ENCODE results near the gene CCDC38. TPM values are rescaled to one million over a fixed set of nuclear protein-coding genes. Genes with fewer than 3 reads are reported as not detected.

CCDC38 gene
- total RNA-seq, 1 donor: under 0.01 TPM

GRCh38 chr12:95949477-95950206 lies 7.2 kb upstream of the CCDC38 start:
- Histone ChIP-seq H3K79me2 (ENCODE audit: insufficient read depth, low read length) (no peaks in the 10 kb centered on the region), H3K4me3 (ENCODE audit: insufficient read depth, low read length) (no peak overlapping the region), H3K27me3 (ENCODE audit: insufficient read depth, low read length) (peaks cover 25% of the 10 kb centered on the region), H4K20me1 (ENCODE audit: insufficient read depth, low read length) (no peaks in the 10 kb centered on the region), H3K9me3 (ENCODE audit: low read depth, low read length) (no peaks in the 10 kb centered on the region), H2AFZ (ENCODE audit: low read length) (no peak overlapping the region), H3K27ac (ENCODE audit: low read depth, low read length) (no peak overlapping the region), H3K4me1 (ENCODE audit: insufficient read depth, low read length) (no peaks in the 10 kb centered on the region), H3K36me3 (ENCODE audit: insufficient read depth, low read length) (no peaks in the 10 kb centered on the region), H3K4me2 (ENCODE audit: insufficient read depth, low read length) (no peak overlapping the region)
- TF ChIP-seq CTCF (IDR thresholded peaks at IDR 0.05; ENCODE audit: extremely low read depth, low read depth, low read length): no peak
- no peak for DNase-seq (ENCODE audit: insufficient read length, low spot score, missing footprints)

- H3K9me3 ChIP-seq (ENCODE audit: low read depth, low read length): no peaks in the 10 kb centered on the region
- no peaks in the 10 kb centered on the region for H4K20me1 ChIP-seq (ENCODE audit: insufficient read depth, low read length)
- no peak for TF ChIP-seq CTCF (IDR thresholded peaks at IDR 0.05; ENCODE audit: extremely low read depth, low read depth, low read length)
- H3K36me3 ChIP-seq (ENCODE audit: insufficient read depth, low read length): no peaks in the 10 kb centered on the region
- no peaks in the 10 kb centered on the region for H3K79me2 ChIP-seq (ENCODE audit: insufficient read depth, low read length)
- no peak overlapping the region for H3K4me2 ChIP-seq (ENCODE audit: insufficient read depth, low read length)
- no peak overlapping the region for H3K4me3 ChIP-seq (ENCODE audit: insufficient read depth, low read length)
- H3K27me3 ChIP-seq (ENCODE audit: insufficient read depth, low read length): peaks cover 2% of the 10 kb centered on the region
- no peak for DNase-seq (ENCODE audit: insufficient read length, low spot score, missing footprints)
- H3K27ac ChIP-seq (ENCODE audit: low read depth, low read length): no peak overlapping the region
- no peak overlapping the region for H2AFZ ChIP-seq (ENCODE audit: low read length)
- peaks cover 3% of the 10 kb centered on the region for H3K4me1 ChIP-seq (ENCODE audit: insufficient read depth, low read length)
These were observed 1.8 kb upstream of the CCDC38 start for GRCh38 chr12:95944108-95944704.

- H3K27me3 ChIP-seq (ENCODE audit: insufficient read depth, low read length): no peaks in the 10 kb centered on the region
- TF ChIP-seq CTCF (IDR thresholded peaks at IDR 0.05; ENCODE audit: extremely low read depth, low read depth, low read length): no peak
- H3K4me1 ChIP-seq (ENCODE audit: insufficient read depth, low read length): peaks cover 3% of the 10 kb centered on the region
- H2AFZ ChIP-seq (ENCODE audit: low read length): peak within 1 kb of the TSS; percentile 73
- no peaks in the 10 kb centered on the region for H3K79me2 ChIP-seq (ENCODE audit: insufficient read depth, low read length)
- H4K20me1 ChIP-seq (ENCODE audit: insufficient read depth, low read length): no peaks in the 10 kb centered on the region
- H3K27ac ChIP-seq (ENCODE audit: low read depth, low read length): no peak within 1 kb of the TSS
- H3K4me3 ChIP-seq (ENCODE audit: insufficient read depth, low read length): peak within 1 kb of the TSS; percentile 78
- peak within 1 kb of the TSS; percentile 77 for H3K4me2 ChIP-seq (ENCODE audit: insufficient read depth, low read length)
- no peaks in the 10 kb centered on the region for H3K9me3 ChIP-seq (ENCODE audit: low read depth, low read length)
- H3K36me3 ChIP-seq (ENCODE audit: insufficient read depth, low read length): no peaks in the 10 kb centered on the region
- DNase-seq (ENCODE audit: insufficient read length, low spot score, missing footprints): peak; percentile 97
These were observed 972 bp upstream of the CCDC38 start, which contains the start of gene AMDHD1 for GRCh38 chr12:95943330-95943842. Gene AMDHD1 (plus strand): TSS chr12:95943331. CDS start chr12:95943399, 68 bp downstream.

GRCh38 chr12:95942101-95942523 lies 302 bp downstream of the CCDC38 start:
- Histone ChIP-seq H3K27ac (ENCODE audit: low read depth, low read length) (no peak overlapping the region), H2AFZ (ENCODE audit: low read length) (peak overlapping the region; percentile 73), H3K27me3 (ENCODE audit: insufficient read depth, low read length) (no peaks in the 10 kb centered on the region), H3K9me3 (ENCODE audit: low read depth, low read length) (no peaks in the 10 kb centered on the region), H3K4me1 (ENCODE audit: insufficient read depth, low read length) (peaks cover 3% of the 10 kb centered on the region), H3K4me3 (ENCODE audit: insufficient read depth, low read length) (peak overlapping the region; percentile 78), H4K20me1 (ENCODE audit: insufficient read depth, low read length) (no peaks in the 10 kb centered on the region), H3K4me2 (ENCODE audit: insufficient read depth, low read length) (peak overlapping the region; percentile 77), H3K36me3 (ENCODE audit: insufficient read depth, low read length) (no peaks in the 10 kb centered on the region), H3K79me2 (ENCODE audit: insufficient read depth, low read length) (no peaks in the 10 kb centered on the region)
- DNase-seq (ENCODE audit: insufficient read length, low spot score, missing footprints): peak; percentile 31
- TF ChIP-seq CTCF (IDR thresholded peaks at IDR 0.05; ENCODE audit: extremely low read depth, low read depth, low read length): no peak
